Retinal pigment epithelial cell (primary cell): ENCODE data around the gene FALEC.

Experiments used
- DNase-seq: peaks from one replicate; pipeline ENCODE4 v3.0.0-alpha.2; 2010; ENCODE audit warnings: low read depth
- H3K4me3 ChIP-seq: 2 replicates; pipeline ENCODE4 v1.5.1; 2011; ENCODE audit warnings: mild to moderate bottlenecking, low read length, control low read depth, moderate library complexity
- CTCF ChIP-seq: conservative IDR thresholded peaks from 2 replicates; pipeline ENCODE4 v1.5.1; 2011; ENCODE audit warnings: low read depth, low read length, control low read depth, inconsistent platforms

FALEC gene

GRCh38 chr1:150582371-150582770, 66.8 kb downstream of the FALEC start:
- H3K4me3 ChIP-seq, result no peak overlapping the region
- DNase-seq, result no peak
- TF ChIP-seq CTCF, result no peak
